Spleen (tissue), 11 donors: ENCODE data around the gene STARD13. TPM values are rescaled to one million over a fixed set of nuclear protein-coding genes. Genes with fewer than 3 reads are reported as not detected.

Experiments
- DNase-seq: peaks from one replicate; pipeline ENCODE4 v3.0.0-alpha.2; 2020
- H3K27ac ChIP-seq, 8 donors: fragments of 200-600 bp; sonication (generic) in 7 of 8; 1 replicate in 4 of 8; 2 replicates in 4 of 8; pipeline versions ENCODE4 v1.5.0 to v1.8.0; 2016 to 2021; ENCODE audit warnings: inconsistent platforms in 4 of 8, mild to moderate bottlenecking in 4 of 8, moderate library complexity in 1 of 8
- H3K27me3 ChIP-seq, 7 donors: fragments of 200-600 bp; sonication (generic) in 6 of 7; replicated peaks in 1 of 7; 1 replicate in 4 of 7; 2 replicates in 3 of 7; pipeline versions ENCODE4 v1.5.0 to v1.8.0; 2016 to 2021; ENCODE audit warnings: inconsistent platforms in 3 of 7, mild to moderate bottlenecking in 1 of 7
- H3K36me3 ChIP-seq, 6 donors: fragments of 200-600 bp; sonication (generic) in 5 of 6; 1 replicate in 4 of 6; 2 replicates in 2 of 6; pipeline versions ENCODE4 v1.5.0 to v1.8.0; 2016 to 2021; ENCODE audit warnings: inconsistent platforms in 2 of 6
- H3K4me1 ChIP-seq, 6 donors: fragments of 200-600 bp; sonication (generic) in 5 of 6; 1 replicate in 3 of 6; 2 replicates in 3 of 6; pipeline versions ENCODE4 v1.5.0 to v1.8.0; 2016 to 2021; ENCODE audit warnings: inconsistent platforms in 3 of 6
- H3K4me3 ChIP-seq, 8 donors: fragments of 200-600 bp; sonication (generic) in 7 of 8; 1 replicate in 4 of 8; 2 replicates in 4 of 8; pipeline versions ENCODE4 v1.5.0 to v1.8.0; 2016 to 2021; ENCODE audit warnings: inconsistent platforms in 4 of 8, mild to moderate bottlenecking in 4 of 8, moderate library complexity in 2 of 8
- H3K9me3 ChIP-seq, 8 donors: fragments of 200-600 bp; sonication (generic) in 7 of 8; 1 replicate in 4 of 8; 2 replicates in 4 of 8; pipeline versions ENCODE4 v1.5.0 to v1.8.0; 2016 to 2021; ENCODE audit warnings: inconsistent platforms in 4 of 8
- CTCF ChIP-seq, 11 experiments: fragments of 200-600 bp in 7 of 11; fragments of 450-650 bp in 4 of 11; sonication (generic) in 4 of 11; IDR thresholded peaks in 8 of 11; conservative IDR thresholded peaks in 3 of 11; 1 replicate in 7 of 11; 2 replicates in 4 of 11; pipeline versions ENCODE4 v1.4.0 to v1.8.0; 2016 to 2021; ENCODE audit warnings: antibody characterized with exemption in 11 of 11, inconsistent platforms in 4 of 11, mild to moderate bottlenecking in 1 of 11
- POLR2A ChIP-seq, 3 donors: fragments of 450-650 bp; IDR thresholded peaks; one replicate each; pipeline ENCODE4 v1.5.1; 2017; ENCODE audit warnings: antibody characterized with exemption in 3 of 3, mild to moderate bottlenecking in 1 of 3
- POLR2AphosphoS5 ChIP-seq, 3 donors: sonication (generic); formaldehyde crosslinking; IDR thresholded peaks; one replicate each; pipeline ENCODE4 v1.5.1; 2017; ENCODE audit warnings: antibody characterized with exemption in 3 of 3
- WGBS, 5 donors: extraction: QIAGEN DNeasy Blood & Tissue Kit in 3 of 5; methylation state at CpG; one replicate each; pipeline versions ENCODE4 v1.1.5 to v1.1.7; 2013 to 2018; 5-methylcytosine and 5-hydroxymethylcytosine counted together
- intact Hi-C: fragments of 100-400 bp; cut with DNase I; formaldehyde crosslinking; loops from one replicate; pipeline ENCODE4 v1.15.0; 2023; ENCODE audit warnings: low total_unique reads
- polyA plus RNA-seq, 3 donors: library from polyadenylated mRNA; stranded (reverse); fragments of 200-250 nt; gene quantifications; one replicate each; pipeline ENCODE4 v1.2.1, GENCODE V29; 2013
- total RNA-seq, 7 donors: library from RNA; depleted of rRNA in 3 of 7; stranded (reverse); fragments of >200 nt in 3 of 7; fragmentation: NEBNext Ultra II Directional in 4 of 7; extraction: Animal tissue kit (Norgen Biotek cat#: 25700) in 4 of 7; gene quantifications; one replicate each; pipeline versions ENCODE4 v1.1.0 to v1.2.1, GENCODE V29; 2016 to 2021
- donor health status: healthy with polysubstance abuse.
- donor health status: DM: no; HTN: no; CAD: no; lungs with moderate emphysema.
- donor health status: DM: no; HTN: no; CAD: no.
- donor health status: Bipolar disorder and iron deficiency.
- donor health status: healthy.
- donor health status: DM: no; HTN: no; CAD: no.
- donor health status: DM: yes; HTN: yes; CAD: no.

Gene STARD13
- total and polyA plus RNA-seq, 10 donors = 1.4 to 58.1 (median 26.7) TPM

- TF ChIP-seq POLR2A (IDR thresholded peaks at IDR 0.05) (no peak), CTCF (IDR thresholded peaks at IDR 0.05 in 8 of 11, conservative IDR thresholded peaks at IDR 0.05 in 3 of 11) (no peak), POLR2AphosphoS5 (IDR thresholded peaks at IDR 0.05) (no peak)
- intact Hi-C loops = loop anchor here (10.0 kb wide), 2 partner anchors 305 to 495 kb away; no protein-coding TSS in a partner anchor
- Histone ChIP-seq H3K36me3 (peaks cover 0 to 12% (median 0%) of the 10 kb centered on the region in 6 donors), H3K27me3 (no peaks in the 10 kb centered on the region), H3K9me3 (peaks cover 0 to 21% (median 10%) of the 10 kb centered on the region in 8 donors), H3K27ac (peak overlapping the region in 6 of 8 donors; percentile 18 to 54 (median 38)), H3K4me1 (peaks cover 0 to 31% (median 11%) of the 10 kb centered on the region in 6 donors), H3K4me3 (no peak overlapping the region)
- 92 to 96% (median 95%) methylated on average over 10 of the region's 10 CpGs for WGBS, 5 donors
- DNase-seq = no peak
These were observed 55.9 kb downstream of the STARD13 start for GRCh38 chr13:33229446-33230177.

DNA sequence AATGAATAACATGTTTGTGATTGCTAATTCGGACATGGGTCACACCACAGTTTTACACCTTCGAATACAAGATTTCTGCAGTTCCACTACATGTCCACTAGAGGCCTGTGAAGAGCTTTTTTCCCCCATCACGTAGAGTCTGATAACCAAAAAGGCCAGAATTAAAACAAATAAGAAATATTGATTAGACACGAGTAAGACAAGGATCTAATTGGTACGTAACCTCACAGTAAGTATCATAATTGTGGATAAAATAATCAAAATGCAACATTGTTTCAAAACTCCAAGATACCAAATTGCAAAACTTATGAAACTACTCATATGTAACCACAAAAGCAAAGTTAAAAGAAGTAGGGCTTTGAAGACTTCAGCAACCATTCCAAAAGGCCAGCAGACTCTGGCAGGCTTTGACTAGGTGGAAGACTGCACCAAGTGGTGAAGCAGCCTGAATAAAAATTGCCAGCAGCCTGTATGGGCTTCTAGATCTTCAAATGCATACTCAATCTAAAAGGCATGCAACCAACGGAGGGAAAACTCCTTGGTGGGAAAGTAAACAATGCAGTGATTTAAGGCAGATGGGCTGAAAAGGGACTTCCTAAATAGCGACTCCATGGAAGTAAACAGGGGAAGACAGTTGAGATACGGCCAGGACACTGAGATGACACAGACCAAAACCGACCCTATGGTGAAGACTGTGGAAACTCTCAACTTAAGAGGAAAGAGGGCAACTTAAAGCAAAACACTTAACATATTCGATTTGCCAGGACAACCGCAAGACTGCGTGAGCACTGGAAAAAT, 56.7 kb downstream of the STARD13 start:
- no peak for TF ChIP-seq POLR2A (IDR thresholded peaks at IDR 0.05)
- peak; percentile 45 to 85 (median 77) for TF ChIP-seq CTCF (IDR thresholded peaks at IDR 0.05 in 8 of 11, conservative IDR thresholded peaks at IDR 0.05 in 3 of 11)
- no peak for TF ChIP-seq POLR2AphosphoS5 (IDR thresholded peaks at IDR 0.05)
- DNase-seq = no peak
- peaks cover 0 to 31% (median 11%) of the 10 kb centered on the region in 6 donors for H3K4me1 ChIP-seq

GRCh38 chr13:33227927-33228647, 57.5 kb downstream of the STARD13 start:
- H3K4me3 ChIP-seq = no peak overlapping the region
- peaks cover 0 to 20% (median 7%) of the 10 kb centered on the region in 8 donors for H3K9me3 ChIP-seq
- peaks cover 0 to 31% (median 11%) of the 10 kb centered on the region in 6 donors for H3K4me1 ChIP-seq
- WGBS, 5 donors = 91 to 95% (median 93%) methylated on average over 7 of the region's 7 CpGs
- intact Hi-C loops = loop anchor here (10.0 kb wide), 1 partner anchor 497 kb away; no protein-coding TSS in a partner anchor
- H3K27ac ChIP-seq = peak overlapping the region in 2 of 8 donors; percentile 15 to 40
- peaks cover 0 to 6% (median 0%) of the 10 kb centered on the region in 6 donors for H3K36me3 ChIP-seq
- no peak for DNase-seq
- no peaks in the 10 kb centered on the region for H3K27me3 ChIP-seq
- TF ChIP-seq POLR2A (IDR thresholded peaks at IDR 0.05) = no peak
- TF ChIP-seq CTCF (IDR thresholded peaks at IDR 0.05 in 8 of 11, conservative IDR thresholded peaks at IDR 0.05 in 3 of 11) = no peak
- TF ChIP-seq POLR2AphosphoS5 (IDR thresholded peaks at IDR 0.05) = no peak

More for the DNA sequence above, 56.7 kb downstream of the STARD13 start:
- H3K36me3 ChIP-seq = peaks cover 0 to 12% (median 0%) of the 10 kb centered on the region in 6 donors
- H3K4me3 ChIP-seq = no peak overlapping the region
- WGBS, 5 donors = 50 to 57% (median 52%) methylated on average over 12 of the region's 12 CpGs
- H3K27ac ChIP-seq = peak overlapping the region in 5 of 8 donors; percentile 25 to 54 (median 35)
- no peaks in the 10 kb centered on the region for H3K27me3 ChIP-seq
- H3K9me3 ChIP-seq = peaks cover 0 to 27% (median 10%) of the 10 kb centered on the region in 8 donors
- intact Hi-C loops = loop anchor here (10.0 kb wide), 1 partner anchor 496 kb away; no protein-coding TSS in a partner anchor
